K562 (cell line): ENCODE data around the gene SOX30.

Experiments
- CTCF ChIP-seq, 3 experiments: IDR thresholded peaks in 2 of 3; conservative IDR thresholded peaks in 1 of 3; 2 replicates each; pipeline ENCODE4 v1.5.1; 2011 to 2012; ENCODE audit warnings: low read length in 3 of 3, mild to moderate bottlenecking in 3 of 3, control low read depth in 2 of 3, improper control_type of control experiment in 1 of 3, inconsistent platforms in 1 of 3, low read depth in 1 of 3, mixed read lengths in 1 of 3, moderate library complexity in 1 of 3; ENCODE audit not compliant: insufficient read depth in 2 of 3
- HLTF ChIP-seq: fragments of 450-650 bp; IDR thresholded peaks from 2 replicates; pipeline ENCODE4 v1.6.1; 2016
- ZNF699 ChIP-seq: fragments of 250-450 bp; sonication (Bioruptor Pico); IDR thresholded peaks from 2 replicates; pipeline ENCODE4 v1.8.0; 2021; ENCODE audit warnings: mild to moderate bottlenecking, moderate library complexity; ENCODE audit not compliant: insufficient replicate concordance

- TF ChIP-seq ZNF699 (CRISPR knock-in tag): no peak
- no peak for TF ChIP-seq HLTF
- TF ChIP-seq CTCF (IDR thresholded peaks at IDR 0.05 in 2 of 3, conservative IDR thresholded peaks at IDR 0.05 in 1 of 3; ENCODE audit: insufficient read depth in 2 of 3, low read depth in 1 of 3, low read length in 3 of 3): no peak
Measured at GRCh38 chr5:157687198-157687554, 34.9 kb upstream of the SOX30 start.
